Ovary (tissue), 9 donors: ENCODE results near the gene FLRT2. TPM values are rescaled to one million over a fixed set of nuclear protein-coding genes. Genes with fewer than 3 reads are reported as not detected.

ENCODE experiments used
- DNase-seq, 5 donors: peaks; one replicate each; pipeline ENCODE4 v3.0.0-alpha.2; 2019 to 2020
- H3K27ac ChIP-seq, 2 donors: fragments of 200-600 bp; one replicate each; pipeline versions ENCODE4 v1.5.1 to v1.8.0; 2019 to 2022
- H3K27me3 ChIP-seq: fragments of 200-600 bp; one replicate; pipeline ENCODE4 v1.8.0; 2022
- H3K36me3 ChIP-seq: fragments of 200-600 bp; sonication (generic); one replicate; pipeline ENCODE4 v1.5.1; 2019
- H3K4me1 ChIP-seq: one replicate; pipeline ENCODE4 v1.8.1; 2013; ENCODE audit warnings: mild to moderate bottlenecking, moderate library complexity; ENCODE audit not compliant: insufficient read depth
- H3K4me3 ChIP-seq: fragments of 200-600 bp; sonication (generic); one replicate; pipeline ENCODE4 v1.5.1; 2017
- H3K9me3 ChIP-seq, 2 donors: fragments of 200-600 bp in 1 of 2; sonication (generic) in 1 of 2; one replicate each; pipeline versions ENCODE4 v1.5.1 to v1.8.1; 2013 to 2019; ENCODE audit warnings: mild to moderate bottlenecking in 1 of 2, moderate library complexity in 1 of 2
- CTCF ChIP-seq, 3 donors: fragments of 450-650 bp in 2 of 3; fragments of 200-600 bp in 1 of 3; IDR thresholded peaks; one replicate each; pipeline versions ENCODE4 v1.5.1 to v1.8.0; 2016 to 2022; ENCODE audit warnings: antibody characterized with exemption in 3 of 3, mild to moderate bottlenecking in 1 of 3
- EP300 ChIP-seq: sonication (generic); formaldehyde crosslinking; IDR thresholded peaks from one replicate; pipeline ENCODE4 v1.6.1; 2017; ENCODE audit warnings: antibody characterized with exemption
- POLR2A ChIP-seq: fragments of 450-650 bp; IDR thresholded peaks from one replicate; pipeline ENCODE4 v1.6.1; 2017; ENCODE audit warnings: antibody characterized with exemption, mild to moderate bottlenecking, moderate library complexity
- WGBS, 3 donors: extraction: QIAGEN DNeasy Blood & Tissue Kit in 1 of 3; methylation state at CpG; one replicate each; pipeline versions ENCODE4 v1.1.5 to v1.1.7; 2013 to 2017; 5-methylcytosine and 5-hydroxymethylcytosine counted together
- intact Hi-C, 4 donors: fragments of 100-400 bp; cut with DNase I; formaldehyde crosslinking; loops; one replicate each; pipeline versions ENCODE4 v1.11.0 to v1.15.1; 2022 to 2023
- polyA plus RNA-seq, 2 donors: library from polyadenylated mRNA; stranded (reverse); fragments of 200-250 nt in 1 of 2; fragments of 350-450 nt in 1 of 2; fragmentation: Illumina TruSeq in 1 of 2; extraction: RNeasy Lipid Tissue Mini Kit (QIAGEN cat#74804) in 1 of 2; gene quantifications; one replicate each; pipeline ENCODE4 v1.2.3, GENCODE V29; 2013 to 2014
- total RNA-seq, 7 donors: library from RNA; depleted of rRNA in 2 of 7; stranded (reverse); fragments of >200 nt in 2 of 7; fragmentation: NEBNext Ultra II Directional in 3 of 7; extraction: Animal tissue kit (Norgen Biotek cat#: 25700) in 3 of 7; gene quantifications; one replicate each; pipeline versions ENCODE4 v1.1.0 to v1.2.4, GENCODE V29; 2016 to 2023
- donor health status: DM: no; HTN: no; CAD: no; lungs with moderate emphysema.
- donor health status: DM: no; HTN: no; CAD: no.
- donor health status: Bipolar disorder and iron deficiency.
- donor health status: DM: yes; HTN: yes; CAD: no.
- donor health status: DM: no; HTN: no; CAD: no.
- donor health status: DM: yes; HTN: yes; CAD: no.

The FLRT2 gene
- total and polyA plus RNA-seq, 9 donors, result 27.0 to 166 (median 55.5) TPM

DNA sequence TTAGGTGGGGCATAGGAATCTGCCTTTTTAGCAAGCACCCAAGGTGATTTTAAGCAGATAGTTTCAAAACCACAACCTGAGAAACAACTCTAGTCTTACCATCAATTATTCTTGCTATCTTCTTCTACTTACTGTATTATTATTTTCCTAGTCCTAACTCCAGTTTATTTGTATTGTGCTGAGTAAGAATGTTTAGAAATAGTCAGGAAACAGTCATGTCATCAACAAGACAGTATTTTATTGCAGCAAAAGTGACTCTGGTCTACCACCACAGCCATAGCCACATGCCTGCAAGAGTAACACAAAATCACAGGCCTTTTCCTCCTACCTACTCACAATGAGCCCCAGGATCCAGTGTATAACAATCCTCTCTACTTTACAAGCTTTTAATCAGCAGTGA, 46.3 kb upstream of the FLRT2 start:
- H3K27ac ChIP-seq, result no peak overlapping the region
- H3K4me3 ChIP-seq, result no peak overlapping the region
- no peak for DNase-seq
- no peaks in the 10 kb centered on the region for H3K9me3 ChIP-seq
- H3K36me3 ChIP-seq, result no peaks in the 10 kb centered on the region
- H3K27me3 ChIP-seq, result no peaks in the 10 kb centered on the region
- intact Hi-C loops, result no loop called here
- H3K4me1 ChIP-seq, result peaks cover 7% of the 10 kb centered on the region
- TF ChIP-seq EP300 (no peak), POLR2A (no peak), CTCF (IDR thresholded peaks at IDR 0.05) (no peak)

DNA sequence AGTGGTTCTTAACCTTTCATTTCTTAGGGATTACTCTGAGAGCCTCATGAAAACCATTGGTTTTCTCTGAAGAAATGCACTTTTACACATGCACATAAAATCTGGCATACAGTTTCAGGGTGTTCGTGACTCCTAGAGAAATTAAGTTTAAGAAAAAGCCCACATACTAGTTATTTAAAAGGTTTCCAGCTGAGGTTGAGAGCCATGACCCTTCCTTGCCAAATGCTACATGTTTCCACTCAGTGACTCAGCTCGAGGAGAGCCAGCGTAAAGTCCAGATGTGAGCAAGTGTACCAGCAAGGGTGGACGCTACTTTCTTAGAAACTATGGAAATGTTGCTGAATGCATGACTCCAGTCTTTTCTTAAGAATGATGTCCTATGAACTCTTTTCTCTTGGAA, 42.7 kb upstream of the FLRT2 start:
- no peak for DNase-seq
- Histone ChIP-seq H3K27ac (no peak overlapping the region), H3K4me1 (peaks cover 7% of the 10 kb centered on the region), H3K4me3 (no peak overlapping the region), H3K27me3 (no peaks in the 10 kb centered on the region), H3K9me3 (no peaks in the 10 kb centered on the region), H3K36me3 (no peaks in the 10 kb centered on the region)
- no peak for TF ChIP-seq POLR2A
- intact Hi-C loops, result no loop called here
- WGBS, 3 donors, result 62 to 70% (median 65%) methylated on average over 4 of the region's 4 CpGs

GRCh38 chr14:85501751-85502150, 28.2 kb upstream of the FLRT2 start:
- no peak overlapping the region for H3K4me3 ChIP-seq
- WGBS, 3 donors, result 87 to 92% (median 92%) methylated on average over 1 of the region's 1 CpG
- H3K9me3 ChIP-seq, result no peaks in the 10 kb centered on the region
- TF ChIP-seq CTCF (IDR thresholded peaks at IDR 0.05) (no peak), EP300 (no peak), POLR2A (no peak)
- intact Hi-C loops, result no loop called here
- H3K36me3 ChIP-seq, result no peaks in the 10 kb centered on the region
- H3K4me1 ChIP-seq, result no peaks in the 10 kb centered on the region
- H3K27me3 ChIP-seq, result no peaks in the 10 kb centered on the region
- H3K27ac ChIP-seq, result no peak overlapping the region
- DNase-seq, result no peak

- Histone ChIP-seq H3K27me3 (no peaks in the 10 kb centered on the region), H3K27ac (no peak overlapping the region), H3K36me3 (no peaks in the 10 kb centered on the region), H3K4me3 (no peak overlapping the region), H3K4me1 (no peaks in the 10 kb centered on the region), H3K9me3 (no peaks in the 10 kb centered on the region)
- WGBS, 3 donors, result 90 to 92% (median 90%) methylated on average over 6 of the region's 6 CpGs
- TF ChIP-seq EP300, result no peak
- TF ChIP-seq CTCF (IDR thresholded peaks at IDR 0.05), result no peak
- no peak for TF ChIP-seq POLR2A
- no peak for DNase-seq
- intact Hi-C loops, result no loop called here
Measured at GRCh38 chr14:85508863-85509262, 21.1 kb upstream of the FLRT2 start.

GRCh38 chr14:85512451-85512850, 17.5 kb upstream of the FLRT2 start:
- no peaks in the 10 kb centered on the region for H3K4me1 ChIP-seq
- TF ChIP-seq POLR2A (no peak), CTCF (IDR thresholded peaks at IDR 0.05) (no peak), EP300 (no peak)
- intact Hi-C loops, result no loop called here
- no peak overlapping the region for H3K27ac ChIP-seq
- WGBS, 3 donors, result 69 to 78% (median 72%) methylated on average over 2 of the region's 2 CpGs
- no peaks in the 10 kb centered on the region for H3K27me3 ChIP-seq
- DNase-seq, result no peak
- no peaks in the 10 kb centered on the region for H3K36me3 ChIP-seq
- no peak overlapping the region for H3K4me3 ChIP-seq
- H3K9me3 ChIP-seq, result no peaks in the 10 kb centered on the region
